NCI-H524 treated with DMSO at 0.1 percent for 48 hours (cell line): Measurements from ENCODE around the gene ADIG.
A peak's percentile ranks its signal among the peaks of the same experiment; 100 is the strongest.

Experiments used
- DNase-seq: peaks from one replicate; lab custom pipeline; 2025; lab: John Stamatoyannopoulos, UW

The ADIG gene

GRCh38 chr20:38602185-38602581 lies 21.2 kb downstream of the ADIG start:
- no peak for DNase-seq

- DNase-seq: no peak
Measured at GRCh38 chr20:38603286-38603685, 22.3 kb downstream of the ADIG start.

GRCh38 chr20:38604873-38605303 lies 23.9 kb downstream of the ADIG start:
- no peak for DNase-seq

- DNase-seq: no peak
Measured at GRCh38 chr20:38607351-38607750, 26.4 kb downstream of the ADIG start.

- no peak for DNase-seq
Measured at GRCh38 chr20:38608188-38608587, 27.2 kb downstream of the ADIG start.

GRCh38 chr20:38609815-38610214 lies 28.8 kb downstream of the ADIG start:
- DNase-seq: peak; percentile 79

GRCh38 chr20:38610521-38610920 lies 29.5 kb downstream of the ADIG start:
- no peak for DNase-seq

GRCh38 chr20:38612751-38613515 lies 31.9 kb downstream of the ADIG start:
- no peak for DNase-seq

GRCh38 chr20:38615283-38615682 lies 34.3 kb downstream of the ADIG start:
- DNase-seq: no peak

GRCh38 chr20:38616457-38616856 lies 35.5 kb downstream of the ADIG start:
- no peak for DNase-seq

- no peak for DNase-seq
Measured at GRCh38 chr20:38617011-38617829, 36.2 kb downstream of the ADIG start.

- DNase-seq: no peak
Measured at GRCh38 chr20:38617830-38618196, 36.8 kb downstream of the ADIG start.

GRCh38 chr20:38620441-38620840 lies 39.4 kb downstream of the ADIG start:
- no peak for DNase-seq

GRCh38 chr20:38623061-38623460 lies 42.1 kb downstream of the ADIG start:
- DNase-seq: no peak

- no peak for DNase-seq
Measured at GRCh38 chr20:38624084-38624483, 43.1 kb downstream of the ADIG start.

GRCh38 chr20:38625896-38626295 lies 44.9 kb downstream of the ADIG start:
- DNase-seq: no peak

GRCh38 chr20:38626921-38627659 lies 46.1 kb downstream of the ADIG start:
- no peak for DNase-seq

GRCh38 chr20:38628580-38629470 lies 47.8 kb downstream of the ADIG start:
- DNase-seq: no peak

- DNase-seq: no peak
Measured at GRCh38 chr20:38629979-38630378, 49.0 kb downstream of the ADIG start.

- DNase-seq: no peak
Measured at GRCh38 chr20:38630727-38631126, 49.7 kb downstream of the ADIG start.

GRCh38 chr20:38631155-38632022 lies 50.4 kb downstream of the ADIG start:
- no peak for DNase-seq
